ENCODE results near the gene WIPF2. TPM values are rescaled to one million over a fixed set of nuclear protein-coding genes. Genes with fewer than 3 reads are reported as not detected.

Gene WIPF2
- total and polyA plus RNA-seq, 2 experiments from 2014 or later = 9.2 TPM

- Histone ChIP-seq H3K36me3 (ENCODE audit: insufficient read depth) (no peaks in the 10 kb centered on the region), H3K27ac (ENCODE audit: low read depth) (no peak overlapping the region), H3K4me2 (no peak overlapping the region), H3F3A (replicated peaks; ENCODE audit: low read depth) (no peaks in the 10 kb centered on the region), H3K4me1 (ENCODE audit: insufficient read depth) (peaks cover 6% of the 10 kb centered on the region; the same call in 1 of the 2 replicates), H3K4me3 (no peak overlapping the region), H3K27me3 (ENCODE audit: insufficient read depth) (no peaks in the 10 kb centered on the region), H2AFZ (no peak overlapping the region), H3K79me2 (replicated peaks; ENCODE audit: insufficient read depth) (peaks cover 21% of the 10 kb centered on the region), H4K20me1 (replicated peaks; ENCODE audit: insufficient read depth) (peaks cover 25% of the 10 kb centered on the region; the same call in 1 of the 2 replicates), H3K9me2 (ENCODE audit: insufficient read depth) (no peaks in the 10 kb centered on the region)
- Mint-ChIP-seq H3K27me3 (ENCODE audit: insufficient read depth, low read depth, poor library complexity) (peaks cover 12% of the 10 kb centered on the region), H3K4me3 (no peak overlapping the region), H3K36me3 (ENCODE audit: low read depth) (peaks cover 5% of the 10 kb centered on the region; the same call in 2 of the 3 replicates), H3K27ac (no peak overlapping the region), H3K4me1 (peaks cover 61% of the 10 kb centered on the region), H3K9me3 (no peaks in the 10 kb centered on the region)
- no peak for ATAC-seq
- DNase-seq (ENCODE audit: low spot score) = no peak
- TF ChIP-seq, protein P1, sequence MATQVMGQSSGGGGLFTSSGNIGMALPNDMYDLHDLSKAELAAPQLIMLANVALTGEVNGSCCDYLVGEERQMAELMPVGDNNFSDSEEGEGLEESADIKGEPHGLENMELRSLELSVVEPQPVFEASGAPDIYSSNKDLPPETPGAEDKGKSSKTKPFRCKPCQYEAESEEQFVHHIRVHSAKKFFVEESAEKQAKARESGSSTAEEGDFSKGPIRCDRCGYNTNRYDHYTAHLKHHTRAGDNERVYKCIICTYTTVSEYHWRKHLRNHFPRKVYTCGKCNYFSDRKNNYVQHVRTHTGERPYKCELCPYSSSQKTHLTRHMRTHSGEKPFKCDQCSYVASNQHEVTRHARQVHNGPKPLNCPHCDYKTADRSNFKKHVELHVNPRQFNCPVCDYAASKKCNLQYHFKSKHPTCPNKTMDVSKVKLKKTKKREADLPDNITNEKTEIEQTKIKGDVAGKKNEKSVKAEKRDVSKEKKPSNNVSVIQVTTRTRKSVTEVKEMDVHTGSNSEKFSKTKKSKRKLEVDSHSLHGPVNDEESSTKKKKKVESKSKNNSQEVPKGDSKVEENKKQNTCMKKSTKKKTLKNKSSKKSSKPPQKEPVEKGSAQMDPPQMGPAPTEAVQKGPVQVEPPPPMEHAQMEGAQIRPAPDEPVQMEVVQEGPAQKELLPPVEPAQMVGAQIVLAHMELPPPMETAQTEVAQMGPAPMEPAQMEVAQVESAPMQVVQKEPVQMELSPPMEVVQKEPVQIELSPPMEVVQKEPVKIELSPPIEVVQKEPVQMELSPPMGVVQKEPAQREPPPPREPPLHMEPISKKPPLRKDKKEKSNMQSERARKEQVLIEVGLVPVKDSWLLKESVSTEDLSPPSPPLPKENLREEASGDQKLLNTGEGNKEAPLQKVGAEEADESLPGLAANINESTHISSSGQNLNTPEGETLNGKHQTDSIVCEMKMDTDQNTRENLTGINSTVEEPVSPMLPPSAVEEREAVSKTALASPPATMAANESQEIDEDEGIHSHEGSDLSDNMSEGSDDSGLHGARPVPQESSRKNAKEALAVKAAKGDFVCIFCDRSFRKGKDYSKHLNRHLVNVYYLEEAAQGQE (IDR thresholded peaks at IDR 0.05; ENCODE audit: unreplicated experiment) = no peak
- TF ChIP-seq CTCF (conservative IDR thresholded peaks at IDR 0.05; ENCODE audit: low read depth in 2 of 2) (no peak), ZNF331 (CRISPR knock-in tag; IDR thresholded peaks at IDR 0.05; ENCODE audit: low read depth) (no peak), CREB1 (CRISPR knock-in tag; IDR thresholded peaks at IDR 0.05; ENCODE audit: low read depth) (no peak), POLR2AphosphoS5 (IDR thresholded peaks at IDR 0.05; ENCODE audit: low read depth) (no peak), STAT1 (IDR thresholded peaks at IDR 0.05; ENCODE audit: unreplicated experiment) (no peak), ETS1 (IDR thresholded peaks at IDR 0.05) (no peak), NANOG (IDR thresholded peaks at IDR 0.05; ENCODE audit: borderline replicate concordance) (no peak), EZH2phosphoT487 (IDR thresholded peaks at IDR 0.05; ENCODE audit: unreplicated experiment) (no peak), ZNF114 (CRISPR knock-in tag; IDR thresholded peaks at IDR 0.05) (no peak), EZH2 (IDR thresholded peaks at IDR 0.05; ENCODE audit: low read depth, unreplicated experiment) (no peak), JUNB (IDR thresholded peaks at IDR 0.05; ENCODE audit: unreplicated experiment) (no peak)
- TF ChIP-seq, protein P2, sequence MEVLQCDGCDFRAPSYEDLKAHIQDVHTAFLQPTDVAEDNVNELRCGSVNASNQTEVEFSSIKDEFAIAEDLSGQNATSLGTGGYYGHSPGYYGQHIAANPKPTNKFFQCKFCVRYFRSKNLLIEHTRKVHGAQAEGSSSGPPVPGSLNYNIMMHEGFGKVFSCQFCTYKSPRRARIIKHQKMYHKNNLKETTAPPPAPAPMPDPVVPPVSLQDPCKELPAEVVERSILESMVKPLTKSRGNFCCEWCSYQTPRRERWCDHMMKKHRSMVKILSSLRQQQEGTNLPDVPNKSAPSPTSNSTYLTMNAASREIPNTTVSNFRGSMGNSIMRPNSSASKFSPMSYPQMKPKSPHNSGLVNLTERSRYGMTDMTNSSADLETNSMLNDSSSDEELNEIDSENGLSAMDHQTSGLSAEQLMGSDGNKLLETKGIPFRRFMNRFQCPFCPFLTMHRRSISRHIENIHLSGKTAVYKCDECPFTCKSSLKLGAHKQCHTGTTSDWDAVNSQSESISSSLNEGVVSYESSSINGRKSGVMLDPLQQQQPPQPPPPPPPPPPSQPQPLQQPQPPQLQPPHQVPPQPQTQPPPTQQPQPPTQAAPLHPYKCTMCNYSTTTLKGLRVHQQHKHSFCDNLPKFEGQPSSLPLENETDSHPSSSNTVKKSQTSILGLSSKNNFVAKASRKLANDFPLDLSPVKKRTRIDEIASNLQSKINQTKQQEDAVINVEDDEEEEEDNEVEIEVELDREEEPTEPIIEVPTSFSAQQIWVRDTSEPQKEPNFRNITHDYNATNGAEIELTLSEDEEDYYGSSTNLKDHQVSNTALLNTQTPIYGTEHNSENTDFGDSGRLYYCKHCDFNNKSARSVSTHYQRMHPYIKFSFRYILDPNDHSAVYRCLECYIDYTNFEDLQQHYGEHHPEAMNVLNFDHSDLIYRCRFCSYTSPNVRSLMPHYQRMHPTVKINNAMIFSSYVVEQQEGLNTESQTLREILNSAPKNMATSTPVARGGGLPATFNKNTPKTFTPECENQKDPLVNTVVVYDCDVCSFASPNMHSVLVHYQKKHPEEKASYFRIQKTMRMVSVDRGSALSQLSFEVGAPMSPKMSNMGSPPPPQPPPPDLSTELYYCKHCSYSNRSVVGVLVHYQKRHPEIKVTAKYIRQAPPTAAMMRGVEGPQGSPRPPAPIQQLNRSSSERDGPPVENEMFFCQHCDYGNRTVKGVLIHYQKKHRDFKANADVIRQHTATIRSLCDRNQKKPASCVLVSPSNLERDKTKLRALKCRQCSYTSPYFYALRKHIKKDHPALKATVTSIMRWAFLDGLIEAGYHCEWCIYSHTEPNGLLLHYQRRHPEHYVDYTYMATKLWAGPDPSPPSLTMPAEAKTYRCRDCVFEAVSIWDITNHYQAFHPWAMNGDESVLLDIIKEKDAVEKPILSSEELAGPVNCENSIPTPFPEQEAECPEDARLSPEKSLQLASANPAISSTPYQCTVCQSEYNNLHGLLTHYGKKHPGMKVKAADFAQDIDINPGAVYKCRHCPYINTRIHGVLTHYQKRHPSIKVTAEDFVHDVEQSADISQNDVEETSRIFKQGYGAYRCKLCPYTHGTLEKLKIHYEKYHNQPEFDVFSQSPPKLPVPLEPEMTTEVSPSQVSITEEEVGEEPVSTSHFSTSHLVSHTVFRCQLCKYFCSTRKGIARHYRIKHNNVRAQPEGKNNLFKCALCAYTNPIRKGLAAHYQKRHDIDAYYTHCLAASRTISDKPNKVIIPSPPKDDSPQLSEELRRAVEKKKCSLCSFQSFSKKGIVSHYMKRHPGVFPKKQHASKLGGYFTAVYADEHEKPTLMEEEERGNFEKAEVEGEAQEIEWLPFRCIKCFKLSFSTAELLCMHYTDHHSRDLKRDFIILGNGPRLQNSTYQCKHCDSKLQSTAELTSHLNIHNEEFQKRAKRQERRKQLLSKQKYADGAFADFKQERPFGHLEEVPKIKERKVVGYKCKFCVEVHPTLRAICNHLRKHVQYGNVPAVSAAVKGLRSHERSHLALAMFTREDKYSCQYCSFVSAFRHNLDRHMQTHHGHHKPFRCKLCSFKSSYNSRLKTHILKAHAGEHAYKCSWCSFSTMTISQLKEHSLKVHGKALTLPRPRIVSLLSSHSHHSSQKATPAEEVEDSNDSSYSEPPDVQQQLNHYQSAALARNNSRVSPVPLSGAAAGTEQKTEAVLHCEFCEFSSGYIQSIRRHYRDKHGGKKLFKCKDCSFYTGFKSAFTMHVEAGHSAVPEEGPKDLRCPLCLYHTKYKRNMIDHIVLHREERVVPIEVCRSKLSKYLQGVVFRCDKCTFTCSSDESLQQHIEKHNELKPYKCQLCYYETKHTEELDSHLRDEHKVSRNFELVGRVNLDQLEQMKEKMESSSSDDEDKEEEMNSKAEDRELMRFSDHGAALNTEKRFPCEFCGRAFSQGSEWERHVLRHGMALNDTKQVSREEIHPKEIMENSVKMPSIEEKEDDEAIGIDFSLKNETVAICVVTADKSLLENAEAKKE (CRISPR knock-in tag; IDR thresholded peaks at IDR 0.05) = no peak
Observed at GRCh38 chr17:40326832-40327199, 107.7 kb downstream of the WIPF2 start.
